DOHH2 (cell line): Measurements from ENCODE around the gene IL13RA1.

Experiments
- CTCF ChIP-seq: fragments of 200-600 bp; sonication (generic); IDR thresholded peaks from one replicate; pipeline ENCODE4 v1.5.1; 2014; ENCODE audit warnings: antibody characterized with exemption, mild to moderate bottlenecking, low read depth, low read length; ENCODE audit not compliant: poor library complexity, severe bottlenecking
- EZH2phosphoT487 ChIP-seq: fragments of 200-600 bp; sonication (generic); IDR thresholded peaks from 2 replicates; pipeline ENCODE4 v1.6.1; 2017; ENCODE audit warnings: borderline replicate concordance, mild to moderate bottlenecking, antibody characterized with exemption, low read length, moderate library complexity, mixed read lengths

GRCh38 chrX:118824173-118824730 lies 96.8 kb downstream of the IL13RA1 start:
- TF ChIP-seq CTCF (no peak), EZH2phosphoT487 (no peak)
